Astrocyte of the cerebellum (primary cell): Measurements from ENCODE around the gene ASH1L.
"Not testable (repeated sequence)": the region's sequence is repeated elsewhere in the genome, so short reads cannot be mapped to it uniquely, and the experiment has no call there.

ENCODE experiments used
- DNase-seq: peaks from one replicate; pipeline ENCODE4 v3.0.0-alpha.2; 2011; ENCODE audit warnings: low read depth
- H3K4me3 ChIP-seq: 2 replicates; pipeline ENCODE4 v1.5.1; 2011; ENCODE audit warnings: mild to moderate bottlenecking, low read depth, low read length, moderate library complexity
- in situ Hi-C: cut with HindIII; loops from 2 replicates; pipeline ENCODE4 v1.10.0; 2017; ENCODE audit warnings: low sequenced_read_pairs
- TF ChIP-seq, protein P1 (sequence below): IDR thresholded peaks from 2 replicates; pipeline ENCODE4 v1.5.1; 2012; ENCODE audit warnings: low read length, low read depth, moderate library complexity, mild to moderate bottlenecking; ENCODE audit errors: missing control alignments

ASH1L gene

DNA sequence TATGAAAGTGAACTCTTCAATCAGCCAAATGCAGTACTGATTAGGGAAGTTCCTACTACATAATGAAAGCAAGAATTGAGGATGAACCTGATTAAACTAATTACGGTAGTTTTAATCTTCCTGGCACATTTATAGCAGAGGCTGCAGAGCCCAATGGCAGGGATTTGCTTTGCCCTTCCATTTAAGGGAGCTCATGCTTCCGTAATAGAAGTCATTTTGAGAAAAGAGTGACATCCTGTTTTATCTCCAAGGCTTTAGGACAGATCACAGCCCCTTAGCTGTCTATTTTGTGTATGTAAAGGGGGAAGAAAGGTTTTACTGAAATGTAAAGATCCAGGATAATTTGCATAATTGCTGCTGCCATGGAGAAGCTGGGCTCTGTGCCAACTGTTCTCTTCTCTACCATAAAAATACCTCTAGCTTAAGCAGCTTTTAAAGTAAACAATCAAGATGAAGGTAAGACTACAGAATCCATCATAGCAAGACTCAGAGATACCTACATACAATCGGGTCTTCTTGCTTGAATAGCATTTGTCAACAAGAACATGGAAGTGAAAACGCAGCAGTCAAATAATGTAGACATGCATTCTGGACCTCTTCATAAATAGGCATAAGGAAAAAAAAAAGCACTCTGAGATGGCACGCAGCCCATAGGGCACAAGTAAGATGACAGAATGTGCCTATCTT lies 62.5 kb downstream of the ASH1L start:
- TF ChIP-seq, protein P1, sequence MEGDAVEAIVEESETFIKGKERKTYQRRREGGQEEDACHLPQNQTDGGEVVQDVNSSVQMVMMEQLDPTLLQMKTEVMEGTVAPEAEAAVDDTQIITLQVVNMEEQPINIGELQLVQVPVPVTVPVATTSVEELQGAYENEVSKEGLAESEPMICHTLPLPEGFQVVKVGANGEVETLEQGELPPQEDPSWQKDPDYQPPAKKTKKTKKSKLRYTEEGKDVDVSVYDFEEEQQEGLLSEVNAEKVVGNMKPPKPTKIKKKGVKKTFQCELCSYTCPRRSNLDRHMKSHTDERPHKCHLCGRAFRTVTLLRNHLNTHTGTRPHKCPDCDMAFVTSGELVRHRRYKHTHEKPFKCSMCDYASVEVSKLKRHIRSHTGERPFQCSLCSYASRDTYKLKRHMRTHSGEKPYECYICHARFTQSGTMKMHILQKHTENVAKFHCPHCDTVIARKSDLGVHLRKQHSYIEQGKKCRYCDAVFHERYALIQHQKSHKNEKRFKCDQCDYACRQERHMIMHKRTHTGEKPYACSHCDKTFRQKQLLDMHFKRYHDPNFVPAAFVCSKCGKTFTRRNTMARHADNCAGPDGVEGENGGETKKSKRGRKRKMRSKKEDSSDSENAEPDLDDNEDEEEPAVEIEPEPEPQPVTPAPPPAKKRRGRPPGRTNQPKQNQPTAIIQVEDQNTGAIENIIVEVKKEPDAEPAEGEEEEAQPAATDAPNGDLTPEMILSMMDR, result no peak
- peak; percentile 29 for DNase-seq
- in situ Hi-C loops, result no loop called here
- no peak overlapping the region for H3K4me3 ChIP-seq

DNA sequence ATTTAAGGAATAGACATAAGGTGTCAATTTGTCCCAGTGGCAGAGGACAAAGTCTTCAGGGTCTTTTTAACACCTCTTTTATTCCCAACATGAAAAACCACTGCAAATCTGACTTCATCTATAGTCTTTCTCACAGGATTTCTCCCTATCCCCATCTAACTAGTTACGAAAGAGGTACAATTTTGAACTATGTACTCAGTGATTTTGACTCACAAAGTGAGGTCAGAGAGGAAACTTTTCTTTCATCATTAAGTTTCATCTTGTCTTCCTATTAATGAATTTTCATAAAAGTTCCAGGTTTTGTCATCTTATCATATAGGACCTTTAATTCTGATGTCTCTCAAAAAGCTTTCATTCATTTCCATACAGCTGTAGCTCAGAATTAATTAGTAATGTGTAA lies 63.3 kb downstream of the ASH1L start:
- in situ Hi-C loops, result no loop called here
- TF ChIP-seq, protein P1, result no peak
- no peak overlapping the region for H3K4me3 ChIP-seq
- no peak for DNase-seq

DNA sequence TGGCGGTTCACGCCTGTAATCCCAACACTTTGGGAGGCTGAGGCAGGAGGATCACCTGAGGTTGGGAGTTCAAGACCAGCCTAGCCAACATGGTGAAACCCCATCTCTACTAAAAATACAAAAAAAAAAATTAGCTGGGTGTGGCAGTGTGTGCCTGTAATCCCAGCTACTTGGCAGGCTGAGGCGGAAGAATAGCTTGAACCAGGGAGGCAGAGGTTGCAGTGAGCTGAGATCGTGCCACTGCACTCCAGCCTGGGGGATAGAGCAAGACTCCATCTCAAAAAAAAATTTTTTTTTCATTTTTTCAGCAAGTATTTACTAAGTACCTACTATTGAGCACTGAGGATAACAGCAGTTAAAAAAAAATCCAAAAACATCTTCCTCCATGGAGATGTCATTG lies 69.0 kb downstream of the ASH1L start:
- in situ Hi-C loops, DNase-seq, H3K4me3 ChIP-seq: not testable (repeated sequence)

DNA sequence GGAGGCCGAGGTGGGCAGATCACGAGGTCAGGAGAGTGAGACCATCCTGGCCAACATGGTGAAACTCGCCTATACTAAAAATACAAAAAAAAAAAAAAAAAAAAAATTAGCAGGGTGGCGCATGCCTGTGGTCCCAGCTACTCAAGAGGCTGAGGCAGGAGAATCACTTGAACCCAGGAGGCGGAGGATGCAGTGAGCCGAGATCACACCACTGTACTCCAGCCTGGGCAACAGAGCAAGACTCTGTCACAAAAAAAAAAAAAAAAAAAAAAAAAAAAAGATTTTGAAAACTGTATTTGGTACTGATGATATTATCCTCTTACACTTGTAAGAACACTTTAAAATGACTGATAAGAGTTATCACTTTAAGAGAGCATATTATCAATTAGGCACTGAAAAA lies 74.2 kb downstream of the ASH1L start:
- H3K4me3 ChIP-seq, in situ Hi-C loops: not testable (repeated sequence)

DNA sequence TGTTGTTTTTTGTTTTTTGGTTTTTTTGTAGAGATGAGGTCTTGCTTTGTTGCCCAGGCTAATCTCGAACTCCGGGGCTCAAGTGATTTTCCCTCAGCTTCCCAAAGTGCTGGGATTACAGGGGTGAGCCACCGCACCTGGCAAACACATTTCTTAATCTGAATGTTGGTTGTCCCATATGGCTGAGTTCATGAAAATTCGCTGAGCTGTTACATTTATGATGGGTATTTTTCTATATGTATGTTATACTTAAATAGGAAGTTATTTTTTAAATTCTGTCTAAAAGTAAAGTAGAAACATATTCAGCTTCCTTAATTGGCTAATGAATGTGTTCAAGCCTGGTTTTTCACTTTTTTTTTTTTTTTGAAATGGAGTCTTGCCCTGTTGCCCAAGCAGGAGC lies 75.1 kb downstream of the ASH1L start:
- TF ChIP-seq, protein P1, result no peak
- DNase-seq, result no peak
- in situ Hi-C loops, result no loop called here
- H3K4me3 ChIP-seq, result no peak overlapping the region

More for the DNA sequence above, 74.2 kb downstream of the ASH1L start:
- not testable (repeated sequence) for DNase-seq

DNA sequence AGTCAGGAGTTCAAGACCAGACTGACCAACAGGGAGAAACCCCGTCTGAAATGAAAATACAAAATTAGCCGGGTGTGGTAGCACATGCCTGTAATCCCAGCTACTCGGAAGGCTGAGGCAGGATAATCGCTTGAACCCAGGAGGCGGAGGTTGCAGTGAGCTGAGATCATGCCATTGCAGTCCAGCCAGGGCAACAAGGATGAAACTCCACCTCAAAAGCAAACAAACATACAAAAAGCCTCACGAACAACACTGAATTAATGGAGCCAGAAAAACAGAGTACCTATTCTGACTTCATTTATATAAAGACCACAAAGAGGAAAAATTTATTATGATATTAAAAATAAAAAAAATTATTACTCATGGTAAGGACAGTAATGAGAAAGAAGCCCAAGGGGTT lies 75.7 kb downstream of the ASH1L start:
- H3K4me3 ChIP-seq, DNase-seq, in situ Hi-C loops: not testable (repeated sequence)

DNA sequence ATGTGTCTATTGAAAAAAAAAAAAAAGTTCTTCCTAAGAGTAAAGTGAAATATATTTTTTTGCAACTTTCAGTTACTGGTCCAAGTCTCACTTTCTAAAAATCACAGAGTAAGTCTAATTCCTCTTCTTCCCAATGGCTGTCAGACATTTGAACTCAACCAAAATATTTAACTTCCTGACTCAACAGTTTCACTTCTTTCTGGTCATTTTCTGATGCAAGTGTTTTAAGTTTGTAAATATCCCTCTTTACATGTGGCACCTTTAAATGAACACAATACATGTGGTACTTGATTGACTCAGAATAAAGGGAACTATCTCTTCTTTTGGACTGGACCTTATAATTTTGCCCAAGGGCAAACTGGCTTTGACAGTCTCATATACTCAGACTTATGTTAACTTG lies 76.7 kb downstream of the ASH1L start:
- DNase-seq, result no peak
- in situ Hi-C loops, result no loop called here
- TF ChIP-seq, protein P1, result no peak
- H3K4me3 ChIP-seq, result no peak overlapping the region

DNA sequence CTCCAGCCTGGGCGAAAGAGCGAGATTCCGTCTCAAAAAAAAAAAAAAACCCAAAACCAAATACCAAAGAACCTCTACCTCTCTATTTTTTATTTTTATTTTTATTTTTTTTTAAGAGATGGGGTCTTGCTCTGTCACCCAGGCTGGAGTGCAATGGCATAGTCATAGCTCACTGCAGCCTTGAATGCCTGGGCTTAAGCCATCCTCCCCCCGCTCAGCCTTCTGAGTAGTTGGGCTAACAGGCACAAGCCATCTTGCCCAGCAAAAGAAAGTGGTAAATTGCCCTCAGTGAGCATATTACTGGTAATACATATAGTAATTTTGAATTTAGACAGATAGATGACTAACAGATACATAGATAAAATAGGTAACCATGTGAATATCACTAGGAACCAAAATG lies 77.4 kb downstream of the ASH1L start:
- TF ChIP-seq, protein P1, result no peak
- no peak overlapping the region for H3K4me3 ChIP-seq
- DNase-seq, result no peak
- in situ Hi-C loops, result no loop called here
